Vagina (tissue), 2 donors: ENCODE measurements around the gene DDC.

Experiments used
- CTCF ChIP-seq, 3 experiments: fragments of 450-650 bp in 2 of 3; fragments of 200-600 bp in 1 of 3; sonication (generic) in 1 of 3; IDR thresholded peaks; one replicate each; pipeline ENCODE4 v1.5.1; 2017 to 2019; ENCODE audit warnings: antibody characterized with exemption in 3 of 3, mild to moderate bottlenecking in 2 of 3, moderate library complexity in 2 of 3
- POLR2A ChIP-seq, 2 donors: fragments of 450-650 bp; IDR thresholded peaks; one replicate each; pipeline ENCODE4 v1.6.1; 2017; ENCODE audit warnings: antibody characterized with exemption in 2 of 2, mild to moderate bottlenecking in 2 of 2, moderate library complexity in 2 of 2
- POLR2AphosphoS5 ChIP-seq, 2 donors: sonication (generic); formaldehyde crosslinking; IDR thresholded peaks; one replicate each; pipeline ENCODE4 v1.9.0; 2017; ENCODE audit warnings: antibody characterized with exemption in 2 of 2, mild to moderate bottlenecking in 2 of 2, low read depth in 1 of 2; ENCODE audit not compliant: insufficient read depth in 1 of 2

GRCh38 chr7:50470250-50471163, 94.7 kb downstream of the DDC start:
- TF ChIP-seq CTCF (IDR thresholded peaks at IDR 0.05) = no peak
- no peak for TF ChIP-seq POLR2A (IDR thresholded peaks at IDR 0.05)
- TF ChIP-seq POLR2AphosphoS5 (IDR thresholded peaks at IDR 0.05; ENCODE audit: insufficient read depth in 1 of 2, low read depth in 1 of 2) = no peak
